ENCODE results near the gene MDM2.
"Not testable (repeated sequence)": the region's sequence is repeated elsewhere in the genome, so short reads cannot be mapped to it uniquely, and the experiment has no call there.

Gene MDM2

GRCh38 chr12:68786929-68787328 lies 21.0 kb upstream of the MDM2 start:
- no peak for DNase-seq (ENCODE audit: low spot score)

- no peak for DNase-seq (ENCODE audit: low spot score)
Measured at GRCh38 chr12:68788554-68789143, 19.3 kb upstream of the MDM2 start.

- DNase-seq (ENCODE audit: low spot score) = no peak
Measured at GRCh38 chr12:68789144-68789878, 18.7 kb upstream of the MDM2 start.

- no peak for DNase-seq (ENCODE audit: low spot score)
Measured at GRCh38 chr12:68790081-68790951, 17.7 kb upstream of the MDM2 start.

GRCh38 chr12:68790952-68791234 lies 17.1 kb upstream of the MDM2 start:
- no peak for DNase-seq (ENCODE audit: low spot score)

GRCh38 chr12:68791897-68792481 lies 16.0 kb upstream of the MDM2 start:
- no peak for DNase-seq (ENCODE audit: low spot score)

GRCh38 chr12:68792952-68793351 lies 15.0 kb upstream of the MDM2 start:
- peak; percentile 53 for DNase-seq (ENCODE audit: low spot score)

GRCh38 chr12:68793436-68793835 lies 14.5 kb upstream of the MDM2 start:
- DNase-seq (ENCODE audit: low spot score) = no peak

GRCh38 chr12:68793975-68794652 lies 13.9 kb upstream of the MDM2 start:
- no peak for DNase-seq (ENCODE audit: low spot score)

- DNase-seq (ENCODE audit: low spot score) = no peak
Measured at GRCh38 chr12:68794653-68795251, 13.2 kb upstream of the MDM2 start.

- DNase-seq (ENCODE audit: low spot score) = no peak
Measured at GRCh38 chr12:68796399-68796798, 11.6 kb upstream of the MDM2 start.

GRCh38 chr12:68798882-68799234 lies 9.1 kb upstream of the MDM2 start:
- DNase-seq (ENCODE audit: low spot score) = no peak

GRCh38 chr12:68800294-68800693 lies 7.7 kb upstream of the MDM2 start:
- no peak for DNase-seq (ENCODE audit: low spot score)

GRCh38 chr12:68801124-68801523 lies 6.9 kb upstream of the MDM2 start:
- not testable (repeated sequence) for DNase-seq (ENCODE audit: low spot score)

GRCh38 chr12:68802372-68802745 lies 5.6 kb upstream of the MDM2 start:
- DNase-seq (ENCODE audit: low spot score) = not testable (repeated sequence)

GRCh38 chr12:68802911-68803651 lies 4.9 kb upstream of the MDM2 start:
- DNase-seq (ENCODE audit: low spot score) = not testable (repeated sequence)

GRCh38 chr12:68803948-68804656 lies 3.9 kb upstream of the MDM2 start:
- DNase-seq (ENCODE audit: low spot score) = no peak

- no peak for DNase-seq (ENCODE audit: low spot score)
Measured at GRCh38 chr12:68804657-68805591, 3.1 kb upstream of the MDM2 start.

GRCh38 chr12:68805592-68806120 lies 2.3 kb upstream of the MDM2 start:
- no peak for DNase-seq (ENCODE audit: low spot score)

All from CD4-positive, alpha-beta T cell treated with Interleukin-2 at 100 ng/mL for 4 hours (primary cell).